ENCODE results near the gene ENPP4. TPM values are rescaled to one million over a fixed set of nuclear protein-coding genes. Genes with fewer than 3 reads are reported as not detected.
"Not testable (repeated sequence)": the region's sequence is repeated elsewhere in the genome, so short reads cannot be mapped to it uniquely, and the experiment has no call there.

The ENPP4 gene
- 3.1 TPM for total RNA-seq (ENCODE audit: unreplicated experiment)
- long read RNA-seq, full-length matches to known transcripts = 1 of 1 reads
- long read RNA-seq, partial matches to known transcripts = 0 of 1 reads
- long read RNA-seq, other reads (novel, unspliced or antisense) = 0 of 1 reads

- TF ChIP-seq CTCF (IDR thresholded peaks at IDR 0.05; ENCODE audit: partially characterized antibody, unreplicated experiment) = no peak
- Mint-ChIP-seq H3K27ac (ENCODE audit: unreplicated experiment) (no peak within 1 kb of the TSS), H3K36me3 (ENCODE audit: unreplicated experiment) (no peaks in the 10 kb centered on the region), H3K9me3 (ENCODE audit: unreplicated experiment) (no peaks in the 10 kb centered on the region), H3K27me3 (ENCODE audit: unreplicated experiment) (no peaks in the 10 kb centered on the region), H3K4me1 (ENCODE audit: low read depth, unreplicated experiment) (no peaks in the 10 kb centered on the region), H3K4me3 (ENCODE audit: unreplicated experiment) (peak within 1 kb of the TSS; percentile 95)
- DNase-seq = peak; percentile 83
Observed at GRCh38 chr6:46129629-46130511, at the start of gene ENPP4. ENPP4 (plus strand) TSS chr6:46129989; CDS start chr6:46139584, 9,595 bp downstream.

- Mint-ChIP-seq H3K4me3 (ENCODE audit: unreplicated experiment) (no peak overlapping the region), H3K9me3 (ENCODE audit: unreplicated experiment) (no peaks in the 10 kb centered on the region), H3K4me1 (ENCODE audit: low read depth, unreplicated experiment) (no peaks in the 10 kb centered on the region), H3K27ac (ENCODE audit: unreplicated experiment) (no peak overlapping the region), H3K27me3 (ENCODE audit: unreplicated experiment) (no peaks in the 10 kb centered on the region), H3K36me3 (ENCODE audit: unreplicated experiment) (peaks cover 4% of the 10 kb centered on the region)
- TF ChIP-seq CTCF (IDR thresholded peaks at IDR 0.05; ENCODE audit: partially characterized antibody, unreplicated experiment) = no peak
- DNase-seq = no peak
Observed at GRCh38 chr6:46080111-46080510, 49.7 kb upstream of the ENPP4 start.

- DNase-seq; H3K36me3 Mint-ChIP-seq (ENCODE audit: unreplicated experiment); H3K27me3 Mint-ChIP-seq (ENCODE audit: unreplicated experiment); H3K4me3 Mint-ChIP-seq (ENCODE audit: unreplicated experiment); H3K4me1 Mint-ChIP-seq (ENCODE audit: low read depth, unreplicated experiment); H3K27ac Mint-ChIP-seq (ENCODE audit: unreplicated experiment); H3K9me3 Mint-ChIP-seq (ENCODE audit: unreplicated experiment): not testable (repeated sequence)
Observed at GRCh38 chr6:46085688-46086087, 44.1 kb upstream of the ENPP4 start.

- peak; percentile 83 for TF ChIP-seq CTCF (IDR thresholded peaks at IDR 0.05; ENCODE audit: partially characterized antibody, unreplicated experiment)
- Mint-ChIP-seq H3K4me1 (ENCODE audit: low read depth, unreplicated experiment) (no peaks in the 10 kb centered on the region), H3K36me3 (ENCODE audit: unreplicated experiment) (peaks cover 9% of the 10 kb centered on the region), H3K27me3 (ENCODE audit: unreplicated experiment) (no peaks in the 10 kb centered on the region), H3K4me3 (ENCODE audit: unreplicated experiment) (no peak overlapping the region), H3K27ac (ENCODE audit: unreplicated experiment) (no peak overlapping the region), H3K9me3 (ENCODE audit: unreplicated experiment) (no peaks in the 10 kb centered on the region)
- DNase-seq = peak; percentile 61
Observed at GRCh38 chr6:46090115-46091079, 39.4 kb upstream of the ENPP4 start.

- no peak overlapping the region for H3K27ac Mint-ChIP-seq (ENCODE audit: unreplicated experiment)
- DNase-seq = no peak
- H3K27me3 Mint-ChIP-seq (ENCODE audit: unreplicated experiment) = no peaks in the 10 kb centered on the region
Observed at GRCh38 chr6:46091080-46091478, 38.7 kb upstream of the ENPP4 start.

More at GRCh38 chr6:46091080-46091478, 38.7 kb upstream of the ENPP4 start:
- Mint-ChIP-seq H3K9me3 (ENCODE audit: unreplicated experiment) (no peaks in the 10 kb centered on the region), H3K4me1 (ENCODE audit: low read depth, unreplicated experiment) (no peaks in the 10 kb centered on the region), H3K36me3 (ENCODE audit: unreplicated experiment) (peaks cover 15% of the 10 kb centered on the region), H3K4me3 (ENCODE audit: unreplicated experiment) (no peak overlapping the region)
- TF ChIP-seq CTCF (IDR thresholded peaks at IDR 0.05; ENCODE audit: partially characterized antibody, unreplicated experiment) = no peak
